ENCODE measurements around the gene PPT2.

Gene PPT2

GRCh38 chr6:32126880-32127279 lies 27.1 kb upstream of the PPT2 start:
- no peaks in the 10 kb centered on the region for H3K27me3 ChIP-seq (ENCODE audit: insufficient read depth, low read length, poor library complexity, severe bottlenecking)
- peak overlapping the region; percentile 98 for H3K4me2 ChIP-seq (ENCODE audit: low read depth, low read length, poor library complexity, severe bottlenecking)
- H3K79me2 ChIP-seq (ENCODE audit: insufficient read depth, low read length) = peaks cover 38% of the 10 kb centered on the region
- H3K9me2 ChIP-seq (replicated peaks; ENCODE audit: low read depth, low read length) = no peaks in the 10 kb centered on the region
- H3K9me3 ChIP-seq (ENCODE audit: insufficient read depth, low read depth, low read length) = no peaks in the 10 kb centered on the region
- no peak for TF ChIP-seq EZH2phosphoT487 (IDR thresholded peaks at IDR 0.05; ENCODE audit: borderline replicate concordance)
- TF ChIP-seq CTCF (conservative IDR thresholded peaks at IDR 0.05; ENCODE audit: low read length) = no peak
- no peaks in the 10 kb centered on the region for H3F3A ChIP-seq (ENCODE audit: low read depth)
- peak overlapping the region; percentile 91 for H3K4me3 ChIP-seq (ENCODE audit: low read length, poor library complexity, severe bottlenecking)
- H4K20me1 ChIP-seq (ENCODE audit: insufficient read depth, low read length, poor library complexity, severe bottlenecking) = peaks cover 17% of the 10 kb centered on the region
- no peak overlapping the region for H2AFZ ChIP-seq (ENCODE audit: low read length)
- peak overlapping the region; percentile 91 for H3K9ac ChIP-seq (ENCODE audit: low read depth, low read length, poor library complexity, severe bottlenecking)
- H3K4me1 ChIP-seq (ENCODE audit: insufficient read depth, low read length, poor library complexity, severe bottlenecking) = peaks cover 25% of the 10 kb centered on the region
- peaks cover 5% of the 10 kb centered on the region; the same call in 1 of the 2 replicates for H3K36me3 ChIP-seq (ENCODE audit: insufficient read depth, low read length)

GRCh38 chr6:32127409-32127716 lies 26.6 kb upstream of the PPT2 start:
- Histone ChIP-seq H4K20me1 (ENCODE audit: insufficient read depth, low read length, poor library complexity, severe bottlenecking) (peaks cover 17% of the 10 kb centered on the region), H2AFZ (ENCODE audit: low read length) (no peak overlapping the region), H3K36me3 (ENCODE audit: insufficient read depth, low read length) (peaks cover 2% of the 10 kb centered on the region; the same call in 1 of the 2 replicates), H3F3A (ENCODE audit: low read depth) (no peaks in the 10 kb centered on the region), H3K9ac (ENCODE audit: low read depth, low read length, poor library complexity, severe bottlenecking) (peak overlapping the region; percentile 91), H3K79me2 (ENCODE audit: insufficient read depth, low read length) (peaks cover 38% of the 10 kb centered on the region), H3K4me1 (ENCODE audit: insufficient read depth, low read length, poor library complexity, severe bottlenecking) (peaks cover 25% of the 10 kb centered on the region), H3K9me3 (ENCODE audit: insufficient read depth, low read depth, low read length) (no peaks in the 10 kb centered on the region), H3K4me3 (ENCODE audit: low read length, poor library complexity, severe bottlenecking) (peak overlapping the region; percentile 91), H3K4me2 (ENCODE audit: low read depth, low read length, poor library complexity, severe bottlenecking) (peak overlapping the region; percentile 98), H3K27me3 (ENCODE audit: insufficient read depth, low read length, poor library complexity, severe bottlenecking) (no peaks in the 10 kb centered on the region), H3K9me2 (replicated peaks; ENCODE audit: low read depth, low read length) (no peaks in the 10 kb centered on the region)
- TF ChIP-seq EZH2phosphoT487 (IDR thresholded peaks at IDR 0.05; ENCODE audit: borderline replicate concordance) (no peak), CTCF (conservative IDR thresholded peaks at IDR 0.05; ENCODE audit: low read length) (no peak)

GRCh38 chr6:32127717-32128592 lies 26.0 kb upstream of the PPT2 start, which contains the start of gene ATF6B:
TSS of gene ATF6B (minus strand) at chr6:32128246. CDS start at chr6:32128207, 39 bp downstream.
- TF ChIP-seq EZH2phosphoT487 (IDR thresholded peaks at IDR 0.05; ENCODE audit: borderline replicate concordance) (no peak), CTCF (conservative IDR thresholded peaks at IDR 0.05; ENCODE audit: low read length) (no peak)
- Histone ChIP-seq H2AFZ (ENCODE audit: low read length) (peak within 1 kb of the TSS; percentile 74), H3K4me1 (ENCODE audit: insufficient read depth, low read length, poor library complexity, severe bottlenecking) (peaks cover 25% of the 10 kb centered on the region)

More at GRCh38 chr6:32127717-32128592, 26.0 kb upstream of the PPT2 start, which contains the start of gene ATF6B:
- no peaks in the 10 kb centered on the region for H3F3A ChIP-seq (ENCODE audit: low read depth)
- H3K4me2 ChIP-seq (ENCODE audit: low read depth, low read length, poor library complexity, severe bottlenecking) = peak within 1 kb of the TSS; percentile 98
- H3K79me2 ChIP-seq (ENCODE audit: insufficient read depth, low read length) = peaks cover 38% of the 10 kb centered on the region
- H4K20me1 ChIP-seq (ENCODE audit: insufficient read depth, low read length, poor library complexity, severe bottlenecking) = peaks cover 17% of the 10 kb centered on the region
- H3K9me2 ChIP-seq (replicated peaks; ENCODE audit: low read depth, low read length) = no peaks in the 10 kb centered on the region
- peaks cover 2% of the 10 kb centered on the region; the same call in 1 of the 2 replicates for H3K36me3 ChIP-seq (ENCODE audit: insufficient read depth, low read length)
- H3K4me3 ChIP-seq (ENCODE audit: low read length, poor library complexity, severe bottlenecking) = peak within 1 kb of the TSS; percentile 91
- no peaks in the 10 kb centered on the region for H3K9me3 ChIP-seq (ENCODE audit: insufficient read depth, low read depth, low read length)
- peak within 1 kb of the TSS; percentile 91 for H3K9ac ChIP-seq (ENCODE audit: low read depth, low read length, poor library complexity, severe bottlenecking)
- H3K27me3 ChIP-seq (ENCODE audit: insufficient read depth, low read length, poor library complexity, severe bottlenecking) = no peaks in the 10 kb centered on the region
